GM12878 (cell line): Measurements from ENCODE around the gene ABCG1. TPM values are rescaled to one million over a fixed set of nuclear protein-coding genes. Genes with fewer than 3 reads are reported as not detected.

Experiments used
- ATAC-seq: fragments of 200-7000 bp; cut with Tn5 transposase; 3 replicates; pipeline ENCODE4 v1.9.1; 2020; ENCODE audit warnings: mild to moderate bottlenecking, moderate library complexity
- BruUV-seq: library from RNA; stranded (reverse); fragments of 400-500 nt; replicated peaks from 2 replicates; lab custom pipeline; 2021; lab: Mats Ljungman, UMichigan
- CTCF ChIA-PET: fragments of 300-600 bp; sonication (Branson Sonifier 250); formaldehyde crosslinking; extraction: SDS; loops from one replicate; lab custom pipeline; 2021; ENCODE audit warnings: inconsistent platforms; lab: Yijun Ruan, JAX
- POLR2A ChIA-PET: fragments of 350-600 bp; formaldehyde crosslinking; extraction: SDS; loops from one replicate; lab custom pipeline; 2021; ENCODE audit warnings: inconsistent platforms; lab: Charles Lee
- RAD21 ChIA-PET: fragments of 300-600 bp; sonication (Branson Sonifier 250); formaldehyde crosslinking; loops from one replicate; lab custom pipeline; 2023; ENCODE audit warnings: antibody characterized with exemption; ENCODE audit not compliant: unreplicated experiment; lab: Charles Lee
- SMC1A ChIA-PET: fragments of 300-600 bp; sonication (Branson Sonifier 250); formaldehyde crosslinking; loops from one replicate; lab custom pipeline; 2023; ENCODE audit not compliant: unreplicated experiment, uncharacterized antibody; lab: Charles Lee
- DNase-seq: peaks from one replicate; pipeline ENCODE4 v3.0.0-alpha.2; 2011; ENCODE audit warnings: low read depth, low spot score
- FAIRE-seq: peaks from 3 replicates; lab custom pipeline; 2011; peaks lifted over from hg19 to GRCh38; lab: Jason Lieb, UNC
- H2AFZ ChIP-seq: 2 replicates; pipeline ENCODE4 v1.6.0; 2011; ENCODE audit warnings: low read depth, low read length, control low read depth; ENCODE audit not compliant: control insufficient read depth
- H3K27ac ChIP-seq: 2 replicates; pipeline ENCODE4 v1.5.1; 2011; ENCODE audit warnings: control low read depth; ENCODE audit not compliant: control insufficient read depth, insufficient read depth
- H3K27me3 ChIP-seq, 2 experiments: replicated peaks in 1 of 2; 2 replicates each; pipeline versions ENCODE4 v1.6.0 to v1.6.1; 2011; ENCODE audit warnings: low read length in 1 of 2; ENCODE audit not compliant: control insufficient read depth in 2 of 2, insufficient read depth in 2 of 2
- H3K36me3 ChIP-seq, 2 experiments: 2 replicates each; pipeline ENCODE4 v1.5.1; 2011; ENCODE audit warnings: low read length in 1 of 2; ENCODE audit not compliant: control insufficient read depth in 2 of 2, insufficient read depth in 2 of 2
- H3K4me1 ChIP-seq: 2 replicates; pipeline ENCODE4 v1.6.1; 2011; ENCODE audit warnings: mild to moderate bottlenecking, low read length, moderate library complexity, mixed read lengths; ENCODE audit not compliant: control insufficient read depth, insufficient read depth
- H3K4me2 ChIP-seq: 2 replicates; pipeline ENCODE4 v1.6.0; 2011; ENCODE audit warnings: control low read depth; ENCODE audit not compliant: control insufficient read depth, insufficient read depth
- H3K4me3 ChIP-seq: fragments of 200-600 bp; sonication (generic); 2 replicates; pipeline ENCODE4 v1.5.1; 2016
- H3K79me2 ChIP-seq: 2 replicates; pipeline ENCODE4 v1.6.0; 2011; ENCODE audit warnings: low read length; ENCODE audit not compliant: control insufficient read depth, insufficient read depth
- H3K9ac ChIP-seq: 2 replicates; pipeline ENCODE4 v1.8.0; 2011; ENCODE audit warnings: low read length, control low read depth, mixed read lengths; ENCODE audit not compliant: control insufficient read depth, insufficient read depth
- H3K9me3 ChIP-seq: replicated peaks from 3 replicates; pipeline ENCODE4 v1.5.1; 2011; ENCODE audit warnings: mild to moderate bottlenecking, low read length; ENCODE audit not compliant: control insufficient read depth, insufficient read depth
- H4K20me1 ChIP-seq: 2 replicates; pipeline ENCODE4 v1.6.0; 2011; ENCODE audit not compliant: control insufficient read depth, insufficient read depth
- BACH1 ChIP-seq: fragments of 450-650 bp; IDR thresholded peaks from 2 replicates; pipeline ENCODE4 v1.6.1; 2017; ENCODE audit warnings: mild to moderate bottlenecking, borderline replicate concordance
- ESRRA ChIP-seq: IDR thresholded peaks from 2 replicates; pipeline ENCODE4 v1.6.1; 2012; ENCODE audit warnings: mild to moderate bottlenecking, low read length, improper control_type of control experiment
- MEF2A ChIP-seq: IDR thresholded peaks from 2 replicates; pipeline ENCODE4 v1.6.1; 2011; ENCODE audit warnings: low read depth, mild to moderate bottlenecking, low read length, moderate library complexity; ENCODE audit not compliant: insufficient read depth
- MTA3 ChIP-seq: IDR thresholded peaks from 2 replicates; pipeline ENCODE4 v1.6.1; 2012; ENCODE audit warnings: low read length, inconsistent platforms, borderline replicate concordance
- NRF1 ChIP-seq: conservative IDR thresholded peaks from 2 replicates; pipeline ENCODE4 v1.6.1; 2011; ENCODE audit warnings: mild to moderate bottlenecking, low read depth, low read length, improper control_type of control experiment
- SMAD1 ChIP-seq: fragments of 450-650 bp; IDR thresholded peaks from 2 replicates; pipeline ENCODE4 v1.6.1; 2018; ENCODE audit warnings: mild to moderate bottlenecking, low read depth; ENCODE audit not compliant: partially characterized antibody
- SP1 ChIP-seq: IDR thresholded peaks from one replicate; pipeline ENCODE4 v1.6.1; 2011; ENCODE audit warnings: low read depth, low read length
- SRF ChIP-seq, 2 experiments: IDR thresholded peaks; 2 replicates each; pipeline ENCODE4 v1.6.1; 2011; ENCODE audit warnings: low read depth in 2 of 2, low read length in 2 of 2, mild to moderate bottlenecking in 1 of 2, moderate library complexity in 1 of 2
- ZNF274 ChIP-seq: IDR thresholded peaks from one replicate; pipeline ENCODE4 v1.8.0; 2011; ENCODE audit not compliant: insufficient read length, insufficient read depth
- WGBS: methylation state at CpG from one replicate; pipeline ENCODE4 v1.1.6; 2016; ENCODE audit warnings: low lambda C conversion rate; ENCODE audit not compliant: insufficient replicate concordance, insufficient coverage; ENCODE audit errors: missing lambda C conversion rate; 5-methylcytosine and 5-hydroxymethylcytosine counted together
- in situ Hi-C: fragments of 300-500 bp; cut with MboI; formaldehyde crosslinking; loops from 9 replicates; pipeline ENCODE4 v1.14.3; 2018; ENCODE audit warnings: mixed read lengths
- intact Hi-C: fragments of 100-400 bp; cut with micrococcal nuclease; formaldehyde crosslinking; loops from one replicate; pipeline ENCODE4 v1.14.2; 2022; ENCODE audit not compliant: unreplicated experiment
- polyA plus RNA-seq, 11 experiments: library from polyadenylated mRNA; depleted of rRNA in 4 of 11; unstranded in 6 of 11; stranded (reverse) in 5 of 11; fragments of >200 nt; fragmentation: Nextera tagmentation in 4 of 11; fragmentation: Illumina TruSeq in 1 of 11; extraction: Ambion mirVana in 4 of 11; extraction: Trizol in 1 of 11; gene quantifications; 1 replicate in 1 of 11; 2 replicates in 10 of 11; pipeline versions ENCODE4 v1.2.1 to v1.2.3, GENCODE V29; 2011 to 2016; ENCODE audit warnings: inconsistent platforms in 2 of 11, missing spikeins in 2 of 11, low read depth in 1 of 11
- total RNA-seq, 4 experiments: library from RNA; depleted of rRNA in 3 of 4; stranded (reverse); fragments of >200 nt in 3 of 4; fragmentation: Illumina TruSeq in 1 of 4; extraction: Trizol in 1 of 4; gene quantifications; 2 replicates each; pipeline versions ENCODE4 v1.2.1 to v1.2.3, GENCODE V29; 2013 to 2021
- TF ChIP-seq, protein P1 (sequence below): IDR thresholded peaks from 2 replicates; pipeline ENCODE4 v1.6.1; 2011; ENCODE audit warnings: low read depth, low read length, improper control_type of control experiment, borderline replicate concordance
- TF ChIP-seq, protein P2 (sequence below): fragments of 450-650 bp; formaldehyde crosslinking; IDR thresholded peaks from 2 replicates; pipeline ENCODE4 v1.5.0; 2022; ENCODE audit warnings: mild to moderate bottlenecking, missing genetic modification characterization
- TF ChIP-seq, protein P3 (sequence below): fragments of 150-350 bp; IDR thresholded peaks from 2 replicates; pipeline ENCODE4 v1.6.1; 2014; ENCODE audit warnings: mild to moderate bottlenecking, low read depth, low read length
- TF ChIP-seq, protein P4 (sequence below): fragments of 450-650 bp; IDR thresholded peaks from 2 replicates; pipeline ENCODE4 v1.6.1; 2018; ENCODE audit warnings: borderline replicate concordance, mild to moderate bottlenecking; ENCODE audit not compliant: partially characterized antibody

The ABCG1 gene
- total and polyA plus RNA-seq, 10 of the 15 experiments (the other 5 are each of a cell fraction or from before 2014, with no cell fraction given): 0.59 to 19.3 (median 5.7) TPM

DNA sequence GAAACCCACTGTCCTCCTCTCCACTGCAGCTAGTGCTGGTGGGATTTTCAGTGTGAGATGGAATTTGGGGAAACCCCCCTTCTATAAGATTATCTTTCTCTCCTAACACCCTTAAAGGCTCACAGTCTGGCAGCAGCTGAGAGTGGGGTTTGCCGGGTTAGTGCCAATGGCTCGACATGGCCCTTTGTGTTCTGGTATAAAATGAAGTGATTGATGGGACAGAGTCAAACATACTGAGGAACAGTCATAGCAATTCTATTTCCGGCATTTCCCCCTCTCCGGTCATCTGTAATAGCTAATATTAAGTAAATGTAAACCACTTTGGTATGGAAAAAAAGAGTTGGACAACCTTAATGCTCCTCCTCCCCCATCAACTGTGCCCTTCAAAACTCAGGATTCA is 58.7 kb downstream of the ABCG1 start (continued):
- TF ChIP-seq SMAD1 (no peak), ZNF274 (no peak)

DNA sequence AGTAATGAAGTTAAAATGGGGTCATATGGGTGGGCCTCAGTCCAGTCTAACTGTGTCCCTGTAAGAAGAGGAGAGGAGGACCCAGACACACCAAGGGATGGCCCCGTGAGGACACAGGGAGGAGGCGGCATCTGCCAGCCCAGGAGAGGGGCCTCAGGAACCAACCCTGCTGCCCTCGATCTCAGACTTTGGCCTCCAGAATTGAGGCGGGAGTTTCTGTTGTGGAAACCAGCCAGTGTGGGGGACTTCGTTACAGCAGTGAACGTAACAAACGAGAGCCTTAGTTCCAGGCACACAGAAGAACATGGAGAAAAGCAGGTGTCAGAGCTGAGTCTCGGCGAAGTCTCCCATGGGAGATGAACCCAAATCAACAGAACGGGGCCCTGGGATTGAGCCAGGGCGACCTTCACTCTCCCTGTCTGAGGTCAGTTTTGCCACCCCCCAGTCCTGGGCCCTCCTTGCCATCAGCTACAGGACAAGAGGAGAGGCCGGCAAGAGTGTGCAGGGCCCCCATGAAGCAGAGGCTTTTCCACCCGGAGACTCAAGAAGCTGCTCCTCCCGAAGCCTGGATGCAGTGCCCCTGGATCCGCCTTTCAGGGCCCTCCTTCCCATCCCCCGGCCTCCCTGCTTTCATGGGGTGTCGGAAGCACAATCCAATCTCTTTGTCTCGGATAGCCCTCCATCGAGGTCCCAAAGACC is 59.7 kb downstream of the ABCG1 start:
- CTCF ChIA-PET: interaction anchor here (2.1 kb wide), 1 partner anchor 20 kb away, joined by 8 read pairs; no protein-coding TSS in a partner anchor
- TF ChIP-seq, protein P1, sequence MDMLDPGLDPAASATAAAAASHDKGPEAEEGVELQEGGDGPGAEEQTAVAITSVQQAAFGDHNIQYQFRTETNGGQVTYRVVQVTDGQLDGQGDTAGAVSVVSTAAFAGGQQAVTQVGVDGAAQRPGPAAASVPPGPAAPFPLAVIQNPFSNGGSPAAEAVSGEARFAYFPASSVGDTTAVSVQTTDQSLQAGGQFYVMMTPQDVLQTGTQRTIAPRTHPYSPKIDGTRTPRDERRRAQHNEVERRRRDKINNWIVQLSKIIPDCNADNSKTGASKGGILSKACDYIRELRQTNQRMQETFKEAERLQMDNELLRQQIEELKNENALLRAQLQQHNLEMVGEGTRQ: no peak
- TF ChIP-seq ESRRA (no peak), SRF (IDR thresholded peaks at IDR 0.05; ENCODE audit: low read depth in 2 of 2, low read length in 2 of 2) (no peak), BACH1 (no peak), MEF2A (no peak), SP1 (no peak), MTA3 (no peak), NRF1 (no peak)
- TF ChIP-seq, protein P2, sequence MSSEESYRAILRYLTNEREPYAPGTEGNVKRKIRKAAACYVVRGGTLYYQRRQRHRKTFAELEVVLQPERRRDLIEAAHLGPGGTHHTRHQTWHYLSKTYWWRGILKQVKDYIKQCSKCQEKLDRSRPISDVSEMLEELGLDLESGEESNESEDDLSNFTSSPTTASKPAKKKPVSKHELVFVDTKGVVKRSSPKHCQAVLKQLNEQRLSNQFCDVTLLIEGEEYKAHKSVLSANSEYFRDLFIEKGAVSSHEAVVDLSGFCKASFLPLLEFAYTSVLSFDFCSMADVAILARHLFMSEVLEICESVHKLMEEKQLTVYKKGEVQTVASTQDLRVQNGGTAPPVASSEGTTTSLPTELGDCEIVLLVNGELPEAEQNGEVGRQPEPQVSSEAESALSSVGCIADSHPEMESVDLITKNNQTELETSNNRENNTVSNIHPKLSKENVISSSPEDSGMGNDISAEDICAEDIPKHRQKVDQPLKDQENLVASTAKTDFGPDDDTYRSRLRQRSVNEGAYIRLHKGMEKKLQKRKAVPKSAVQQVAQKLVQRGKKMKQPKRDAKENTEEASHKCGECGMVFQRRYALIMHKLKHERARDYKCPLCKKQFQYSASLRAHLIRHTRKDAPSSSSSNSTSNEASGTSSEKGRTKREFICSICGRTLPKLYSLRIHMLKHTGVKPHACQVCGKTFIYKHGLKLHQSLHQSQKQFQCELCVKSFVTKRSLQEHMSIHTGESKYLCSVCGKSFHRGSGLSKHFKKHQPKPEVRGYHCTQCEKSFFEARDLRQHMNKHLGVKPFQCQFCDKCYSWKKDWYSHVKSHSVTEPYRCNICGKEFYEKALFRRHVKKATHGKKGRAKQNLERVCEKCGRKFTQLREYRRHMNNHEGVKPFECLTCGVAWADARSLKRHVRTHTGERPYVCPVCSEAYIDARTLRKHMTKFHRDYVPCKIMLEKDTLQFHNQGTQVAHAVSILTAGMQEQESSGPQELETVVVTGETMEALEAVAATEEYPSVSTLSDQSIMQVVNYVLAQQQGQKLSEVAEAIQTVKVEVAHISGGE: no peak
- TF ChIP-seq, protein P3, sequence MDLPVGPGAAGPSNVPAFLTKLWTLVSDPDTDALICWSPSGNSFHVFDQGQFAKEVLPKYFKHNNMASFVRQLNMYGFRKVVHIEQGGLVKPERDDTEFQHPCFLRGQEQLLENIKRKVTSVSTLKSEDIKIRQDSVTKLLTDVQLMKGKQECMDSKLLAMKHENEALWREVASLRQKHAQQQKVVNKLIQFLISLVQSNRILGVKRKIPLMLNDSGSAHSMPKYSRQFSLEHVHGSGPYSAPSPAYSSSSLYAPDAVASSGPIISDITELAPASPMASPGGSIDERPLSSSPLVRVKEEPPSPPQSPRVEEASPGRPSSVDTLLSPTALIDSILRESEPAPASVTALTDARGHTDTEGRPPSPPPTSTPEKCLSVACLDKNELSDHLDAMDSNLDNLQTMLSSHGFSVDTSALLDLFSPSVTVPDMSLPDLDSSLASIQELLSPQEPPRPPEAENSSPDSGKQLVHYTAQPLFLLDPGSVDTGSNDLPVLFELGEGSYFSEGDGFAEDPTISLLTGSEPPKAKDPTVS: no peak
- TF ChIP-seq, protein P4, sequence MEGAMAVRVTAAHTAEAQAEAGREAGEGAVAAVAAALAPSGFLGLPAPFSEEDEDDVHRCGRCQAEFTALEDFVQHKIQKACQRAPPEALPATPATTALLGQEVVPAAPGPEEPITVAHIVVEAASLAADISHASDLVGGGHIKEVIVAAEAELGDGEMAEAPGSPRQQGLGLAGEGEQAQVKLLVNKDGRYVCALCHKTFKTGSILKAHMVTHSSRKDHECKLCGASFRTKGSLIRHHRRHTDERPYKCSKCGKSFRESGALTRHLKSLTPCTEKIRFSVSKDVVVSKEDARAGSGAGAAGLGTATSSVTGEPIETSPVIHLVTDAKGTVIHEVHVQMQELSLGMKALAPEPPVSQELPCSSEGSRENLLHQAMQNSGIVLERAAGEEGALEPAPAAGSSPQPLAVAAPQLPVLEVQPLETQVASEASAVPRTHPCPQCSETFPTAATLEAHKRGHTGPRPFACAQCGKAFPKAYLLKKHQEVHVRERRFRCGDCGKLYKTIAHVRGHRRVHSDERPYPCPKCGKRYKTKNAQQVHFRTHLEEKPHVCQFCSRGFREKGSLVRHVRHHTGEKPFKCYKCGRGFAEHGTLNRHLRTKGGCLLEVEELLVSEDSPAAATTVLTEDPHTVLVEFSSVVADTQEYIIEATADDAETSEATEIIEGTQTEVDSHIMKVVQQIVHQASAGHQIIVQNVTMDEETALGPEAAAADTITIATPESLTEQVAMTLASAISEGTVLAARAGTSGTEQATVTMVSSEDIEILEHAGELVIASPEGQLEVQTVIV: no peak

More for the DNA sequence above, 59.7 kb downstream of the ABCG1 start:
- POLR2A ChIA-PET: no interaction called here
- H3K4me3 ChIP-seq: no peak overlapping the region
- no peaks in the 10 kb centered on the region for H3K79me2 ChIP-seq
- H3K9me3 ChIP-seq: no peaks in the 10 kb centered on the region
- RAD21 ChIA-PET: interaction anchor here (1.5 kb wide), 1 partner anchor 20 kb away, joined by 4 read pairs; no protein-coding TSS in a partner anchor
- no peaks in the 10 kb centered on the region for H3K36me3 ChIP-seq
- H2AFZ ChIP-seq: no peak overlapping the region
- 50% methylated on average over 18 of the region's 19 CpGs for WGBS
- FAIRE-seq (no peak), DNase-seq (no peak), ATAC-seq (no peak)
- no peaks in the 10 kb centered on the region for H3K27me3 ChIP-seq
- H3K9ac ChIP-seq: no peak overlapping the region
- no TSS peak for BruUV-seq
- H4K20me1 ChIP-seq: no peaks in the 10 kb centered on the region
- SMC1A ChIA-PET: interaction anchor here (1.0 to 1.2 kb wide), 2 partner anchors 22 to 263 kb away, joined by 3 read pairs; no protein-coding TSS in a partner anchor
- H3K27ac ChIP-seq: no peak overlapping the region
- no peak overlapping the region for H3K4me2 ChIP-seq
- in situ Hi-C loops (no loop called here), intact Hi-C loops (no loop called here)
- H3K4me1 ChIP-seq: no peaks in the 10 kb centered on the region
